GM12892 (cell line): ENCODE data around the gene HSFX3.

Source experiments
- POLR2A ChIP-seq: IDR thresholded peaks from 2 replicates; pipeline ENCODE4 v1.6.1; 2011; ENCODE audit warnings: low read depth, low read length, control low read depth
- POLR2AphosphoS5 ChIP-seq: IDR thresholded peaks from 2 replicates; pipeline ENCODE4 v1.6.1; 2011; ENCODE audit warnings: low read depth, low read length, control low read depth

DNA sequence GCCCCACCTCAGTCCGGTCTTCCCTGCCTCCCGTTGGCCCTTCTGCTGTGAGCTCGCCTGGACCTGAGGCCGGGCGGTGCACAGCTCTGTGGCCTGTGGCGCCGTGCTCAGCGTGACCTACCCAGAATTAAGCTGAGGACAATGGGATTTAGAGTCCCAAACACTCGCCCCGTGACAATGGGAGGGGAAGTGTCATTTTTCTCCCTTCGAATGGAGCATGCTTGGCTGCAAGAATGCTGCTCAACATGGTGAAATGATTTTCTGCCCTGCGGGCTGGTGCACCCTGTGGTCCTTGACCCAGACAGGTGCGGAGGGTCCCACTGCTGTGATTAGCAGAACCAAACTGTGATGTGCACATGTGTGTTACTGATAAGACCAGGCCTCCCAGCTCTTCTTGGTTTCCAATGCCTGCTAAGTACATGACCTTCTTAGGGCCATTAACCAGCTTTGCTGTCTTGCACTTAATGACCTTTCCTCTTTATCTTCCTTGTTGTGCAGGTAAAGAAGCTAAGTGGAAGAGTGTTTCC, 8.1 kb downstream of the HSFX3 start:
- TF ChIP-seq POLR2A: no peak
- no peak for TF ChIP-seq POLR2AphosphoS5
